GM11168 (cell line): ENCODE measurements around the gene ZMIZ1.
"Not testable (repeated sequence)": the region's sequence is repeated elsewhere in the genome, so short reads cannot be mapped to it uniquely, and the experiment has no call there.

Experiments
- in situ Hi-C: fragments of 300-500 bp; cut with MboI; formaldehyde crosslinking; loops from one replicate; pipeline ENCODE4 v1.12.0; 2022; ENCODE audit warnings: low sequenced_read_pairs; ENCODE audit not compliant: unreplicated experiment

The ZMIZ1 gene

DNA sequence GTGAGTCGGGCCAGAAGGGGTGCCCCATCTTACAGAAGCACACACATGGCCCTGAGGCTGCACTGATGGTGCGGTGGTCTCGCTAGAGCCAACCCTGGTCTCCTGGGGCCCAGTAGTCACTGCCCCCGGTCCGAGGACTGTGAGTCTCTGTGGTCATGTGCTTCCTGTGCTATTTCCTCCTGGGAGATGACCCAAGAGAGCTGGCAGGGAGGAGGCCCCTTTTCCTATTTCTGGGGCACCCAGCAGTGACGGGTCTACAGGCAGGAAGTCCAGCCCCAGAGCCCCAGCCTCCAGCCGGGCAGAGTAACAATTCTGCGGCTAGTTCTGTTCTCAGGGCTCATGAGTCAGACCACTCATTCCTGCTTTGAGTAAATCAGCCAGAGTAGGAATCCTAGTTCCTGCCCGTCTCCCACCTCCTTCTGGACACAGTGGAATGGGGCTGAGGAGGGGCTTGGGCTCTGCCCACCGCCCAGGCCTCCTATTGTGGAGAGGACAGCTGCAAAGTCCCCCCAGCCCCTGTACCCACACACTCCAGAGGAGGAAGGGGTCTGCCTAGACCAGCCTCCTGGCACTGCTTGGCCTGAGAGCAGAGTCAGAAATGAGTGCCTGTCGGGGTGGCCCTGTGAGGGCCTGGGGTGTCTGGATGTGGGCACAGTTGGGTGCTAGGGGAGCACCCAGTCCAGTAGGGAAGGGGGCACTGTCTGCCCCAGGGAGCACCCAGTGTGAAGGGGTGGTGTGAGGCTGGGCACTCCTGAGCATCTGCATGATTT lies 198.0 kb downstream of the ZMIZ1 start:
- in situ Hi-C loops: no loop called here

GRCh38 chr10:79267499-79267898 lies 198.7 kb downstream of the ZMIZ1 start:
- in situ Hi-C loops: no loop called here

- in situ Hi-C loops: no loop called here
These were observed 199.4 kb downstream of the ZMIZ1 start for GRCh38 chr10:79268161-79268601.

DNA sequence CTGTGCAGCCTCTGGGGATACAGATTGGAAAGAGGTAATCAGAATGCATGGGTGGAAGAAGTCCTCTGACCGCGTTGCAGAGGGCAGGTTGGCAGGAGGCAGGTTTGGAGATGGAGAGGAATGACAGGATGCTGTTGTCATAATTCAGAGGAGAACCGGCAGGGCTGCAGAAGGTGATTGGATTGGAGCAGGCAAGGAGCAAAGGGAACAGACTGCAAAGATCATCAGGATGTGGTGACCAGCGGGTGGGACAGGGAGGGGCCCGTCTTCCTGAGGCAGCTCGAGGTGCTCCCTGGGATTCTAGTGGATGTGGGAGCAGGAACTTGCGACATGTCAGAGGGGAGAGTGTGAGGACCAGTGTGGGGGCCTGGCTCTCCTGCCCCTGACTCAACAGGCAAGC lies 200.0 kb downstream of the ZMIZ1 start:
- in situ Hi-C loops: no loop called here

- in situ Hi-C loops: no loop called here
These were observed 200.7 kb downstream of the ZMIZ1 start for GRCh38 chr10:79269443-79269842.

GRCh38 chr10:79269969-79270368 lies 201.2 kb downstream of the ZMIZ1 start:
- in situ Hi-C loops: no loop called here

- in situ Hi-C loops: no loop called here
These were observed 201.9 kb downstream of the ZMIZ1 start for GRCh38 chr10:79270466-79271246.

DNA sequence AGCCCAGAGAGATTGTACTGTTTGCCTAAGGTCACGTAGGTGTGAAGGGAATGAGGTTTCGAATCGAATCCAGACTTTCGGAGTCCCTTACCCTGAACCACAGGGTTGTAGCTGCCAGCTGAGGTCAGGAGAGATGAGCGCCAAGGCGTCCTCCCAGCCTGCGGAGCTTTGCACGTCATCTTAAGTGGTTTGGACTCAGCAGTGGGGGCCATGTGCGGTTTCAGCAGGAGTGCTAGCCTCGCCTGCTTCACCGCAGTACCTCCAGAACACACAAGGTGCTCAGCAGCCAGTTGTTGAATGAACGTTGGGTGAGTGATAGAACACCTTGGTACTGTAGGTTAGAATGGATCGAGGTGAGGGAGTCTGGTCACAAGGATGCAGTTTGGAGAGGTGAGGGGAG lies 203.6 kb downstream of the ZMIZ1 start:
- in situ Hi-C loops: no loop called here

DNA sequence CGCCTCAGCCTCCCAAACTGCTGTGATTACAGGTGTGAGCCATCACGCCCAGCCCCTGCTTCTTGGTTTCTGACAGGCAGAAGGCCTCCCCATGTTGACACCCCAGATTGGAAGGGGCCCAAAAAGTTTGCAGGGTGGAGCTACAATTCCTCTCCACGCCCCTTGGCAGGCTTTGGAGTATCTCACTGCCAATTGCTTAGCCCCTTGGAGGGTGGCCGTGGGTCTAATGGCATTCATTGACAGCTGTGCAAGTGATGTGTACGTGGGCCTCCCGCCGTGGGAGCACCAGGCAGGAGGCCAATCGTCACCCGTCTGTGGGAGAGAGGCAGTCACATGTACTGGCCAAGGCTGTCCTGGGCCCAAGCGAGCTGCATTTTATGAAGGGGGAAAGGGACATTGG lies 204.8 kb downstream of the ZMIZ1 start:
- in situ Hi-C loops: no loop called here

DNA sequence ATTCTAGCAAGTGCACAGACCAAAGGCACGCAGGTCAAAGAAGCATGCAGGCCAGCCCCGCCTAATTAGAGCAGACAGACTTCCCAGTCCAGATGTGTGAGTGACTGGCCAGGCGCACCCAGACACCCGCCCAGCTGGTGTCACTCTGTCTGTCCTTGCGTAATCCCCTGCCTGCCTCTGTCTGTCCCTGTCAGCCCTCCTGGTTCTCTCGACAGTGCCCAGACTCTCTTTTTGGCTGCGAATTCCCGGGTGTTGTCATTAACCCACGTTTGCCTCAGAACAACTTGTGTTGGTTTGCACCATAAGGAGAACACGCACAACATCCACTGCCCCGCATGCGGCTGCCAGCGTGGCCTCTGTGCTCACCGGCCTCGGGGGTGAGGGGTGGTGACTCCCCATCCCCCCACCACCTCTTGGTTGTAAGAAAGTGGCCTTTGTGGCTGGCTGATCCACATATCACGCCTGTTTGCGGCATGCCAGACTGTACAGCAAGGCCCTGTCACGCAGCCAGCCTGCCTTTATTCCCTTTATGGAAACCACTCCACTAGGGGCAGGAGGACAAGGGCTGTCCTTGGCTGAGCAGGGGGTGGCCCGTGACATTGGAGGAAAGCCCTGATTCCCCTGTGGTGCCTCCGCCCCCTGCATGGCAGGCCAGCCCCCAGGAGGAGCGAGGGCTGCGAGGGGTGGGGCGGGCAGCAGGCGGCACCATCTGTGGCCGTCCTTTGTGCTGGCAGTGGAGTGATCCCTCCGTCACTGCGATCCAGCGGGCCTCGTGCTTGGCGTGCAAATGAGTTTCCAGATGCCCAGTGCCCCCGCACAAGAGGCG lies 205.7 kb downstream of the ZMIZ1 start:
- in situ Hi-C loops: no loop called here

DNA sequence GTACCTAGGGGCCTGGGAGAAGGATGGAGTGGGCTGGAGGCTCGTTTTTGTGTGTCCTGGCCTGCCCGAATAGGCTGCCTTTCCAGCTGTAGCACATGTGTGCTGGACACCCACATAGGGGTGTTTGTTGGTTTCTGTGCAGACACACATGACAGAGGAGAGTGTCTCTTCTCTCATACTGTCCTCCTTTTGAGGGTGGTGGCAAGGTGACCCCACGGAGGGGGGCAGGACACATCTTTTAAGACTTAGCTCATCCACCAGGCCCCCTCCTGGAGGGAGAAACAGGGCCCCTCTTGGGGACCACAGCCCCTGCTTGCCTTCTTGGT lies 206.3 kb downstream of the ZMIZ1 start:
- in situ Hi-C loops: no loop called here

GRCh38 chr10:79275431-79275851 lies 206.7 kb downstream of the ZMIZ1 start:
- in situ Hi-C loops: no loop called here

DNA sequence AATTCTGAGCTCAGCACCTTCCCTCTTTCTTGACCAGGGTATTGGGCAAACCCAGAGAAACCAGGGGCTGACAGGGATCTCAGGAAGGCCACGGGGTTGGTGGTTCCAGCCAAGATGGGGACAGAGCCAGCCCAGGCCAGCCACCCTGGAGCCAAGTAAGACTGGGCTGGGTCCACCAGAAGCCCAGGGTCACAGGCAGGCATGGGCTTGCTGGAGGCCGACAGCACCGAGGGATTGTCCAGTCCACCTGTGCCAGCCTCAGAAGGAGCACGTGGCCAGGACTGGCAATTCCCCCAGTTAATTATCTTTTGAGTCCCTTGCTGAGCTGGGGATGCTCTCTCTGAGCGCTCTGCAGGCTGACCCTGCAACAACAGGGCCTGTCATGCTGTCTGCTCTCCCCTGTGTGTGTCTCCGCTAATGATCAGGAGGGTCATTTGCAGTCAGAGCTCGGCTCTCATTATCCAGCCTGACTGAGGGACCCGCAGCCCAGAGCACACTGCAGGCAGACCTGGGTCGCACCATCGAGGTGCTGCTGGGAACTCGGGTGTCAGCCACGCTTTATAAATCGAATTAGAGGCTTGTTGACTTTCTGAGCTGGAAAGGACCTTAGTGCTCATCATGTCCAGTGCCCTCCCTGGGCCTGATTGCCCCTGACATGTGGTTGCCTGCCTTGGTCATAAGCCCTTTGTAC lies 209.0 kb downstream of the ZMIZ1 start:
- in situ Hi-C loops: no loop called here

GRCh38 chr10:79279047-79279446 lies 210.3 kb downstream of the ZMIZ1 start:
- in situ Hi-C loops: not testable (repeated sequence)

DNA sequence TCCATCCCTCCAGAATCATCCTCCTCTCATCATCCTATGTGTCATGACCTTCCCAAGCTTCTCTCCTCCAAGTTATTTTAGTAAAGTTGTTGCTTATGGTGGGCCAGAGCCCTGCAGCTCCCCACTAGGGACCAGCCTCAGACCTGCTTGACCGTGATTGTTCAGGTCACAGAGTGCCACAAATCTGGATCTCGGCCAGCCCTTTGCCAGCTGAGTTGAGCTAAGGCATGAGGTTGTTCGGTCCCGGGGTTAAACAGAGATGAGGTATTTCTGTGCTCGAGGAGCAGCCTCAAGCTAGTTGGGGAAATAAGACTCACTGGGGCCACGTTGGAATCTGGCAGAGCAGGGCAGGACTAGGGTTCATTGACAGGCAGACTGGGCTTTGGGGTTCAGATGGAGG lies 212.2 kb downstream of the ZMIZ1 start:
- in situ Hi-C loops: no loop called here

GRCh38 chr10:79282388-79282787 lies 213.6 kb downstream of the ZMIZ1 start:
- in situ Hi-C loops: no loop called here

DNA sequence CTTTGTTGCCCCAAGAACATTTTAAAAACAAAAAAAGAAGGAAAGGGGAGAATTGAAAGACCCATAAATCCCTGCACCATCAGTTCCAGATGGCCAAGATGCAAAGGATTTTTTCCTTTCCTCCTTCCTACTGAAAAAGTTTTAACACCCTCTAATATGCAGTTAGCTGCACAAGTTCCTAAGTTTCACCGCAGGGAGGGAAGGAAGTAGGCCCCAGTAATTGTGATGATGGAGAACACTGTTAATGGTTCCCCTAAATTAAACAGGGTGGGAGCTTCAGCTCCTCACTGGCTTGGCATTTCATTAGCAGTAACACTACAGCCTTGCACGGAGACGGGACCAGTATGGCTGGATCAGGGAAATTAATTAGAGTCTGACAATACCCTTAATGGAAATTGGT lies 214.8 kb downstream of the ZMIZ1 start:
- in situ Hi-C loops: no loop called here

- in situ Hi-C loops: no loop called here
These were observed 215.5 kb downstream of the ZMIZ1 start for GRCh38 chr10:79284158-79284871.

DNA sequence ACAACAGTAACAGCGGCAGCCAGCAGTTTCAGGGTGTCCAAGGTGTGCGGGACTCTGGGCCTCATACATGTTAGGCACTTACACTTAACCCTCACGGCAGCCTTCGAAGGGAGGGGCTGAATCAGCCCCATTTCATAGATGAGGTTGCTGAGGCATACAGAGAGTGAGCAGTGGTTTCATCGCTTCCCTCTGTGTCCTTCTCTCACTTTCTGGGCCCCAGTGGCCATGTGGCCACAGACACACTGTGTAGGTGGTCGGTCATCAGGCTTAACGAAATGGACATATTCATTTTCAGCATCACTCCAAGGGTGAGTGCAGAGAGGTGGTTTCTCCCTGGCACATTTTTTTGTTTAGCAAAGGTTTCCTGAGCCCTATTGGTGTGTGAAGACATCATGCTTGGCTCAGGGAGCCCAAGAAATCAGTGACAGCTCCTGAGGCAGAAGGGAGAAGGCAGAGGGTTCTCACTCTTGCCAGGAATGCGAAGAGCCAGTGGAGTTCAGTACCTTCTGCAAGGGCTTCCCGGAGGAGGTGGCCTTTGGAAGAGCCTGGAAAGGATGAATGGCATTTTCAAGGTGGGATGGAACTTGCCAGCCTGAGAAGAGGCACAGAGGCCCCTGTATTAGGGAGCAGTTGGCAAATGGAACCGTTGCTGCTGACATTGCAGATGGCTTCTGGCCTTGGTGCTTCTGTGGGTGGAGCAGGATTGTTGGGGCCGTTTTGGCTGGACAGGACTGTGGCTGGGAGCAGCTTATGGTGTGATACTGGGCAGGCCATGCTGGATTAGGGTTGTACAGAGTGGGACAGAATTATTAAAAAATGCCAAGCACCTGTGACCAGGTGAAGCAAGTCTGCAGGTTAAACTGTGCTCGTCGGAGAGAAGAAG lies 216.8 kb downstream of the ZMIZ1 start:
- in situ Hi-C loops: no loop called here
